ENCODE data around the gene RGMB.

DNA sequence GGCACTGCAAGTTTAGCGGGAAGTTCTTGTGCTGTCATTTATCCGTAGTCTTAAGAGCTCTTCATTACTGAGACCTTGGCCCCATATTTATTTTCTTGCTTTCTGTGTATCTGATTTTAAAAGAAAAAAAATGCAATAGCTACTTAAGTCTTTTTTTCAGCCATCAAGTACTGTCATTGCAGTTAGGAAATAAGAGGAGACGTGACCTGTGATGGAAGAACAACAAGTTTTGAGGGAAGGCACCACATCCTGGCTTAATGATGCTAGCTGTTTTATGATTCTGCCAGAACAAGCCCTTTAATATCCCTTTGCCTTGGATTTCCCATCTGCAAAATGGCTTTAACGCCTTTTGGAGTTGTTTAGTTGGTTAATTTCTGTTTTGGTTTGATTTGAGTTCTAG, 3.8 kb downstream of the RGMB start:
- TF ChIP-seq RCOR1 (IDR thresholded peaks at IDR 0.05; ENCODE audit: low read length), result no peak
- TF ChIP-seq, protein P1, sequence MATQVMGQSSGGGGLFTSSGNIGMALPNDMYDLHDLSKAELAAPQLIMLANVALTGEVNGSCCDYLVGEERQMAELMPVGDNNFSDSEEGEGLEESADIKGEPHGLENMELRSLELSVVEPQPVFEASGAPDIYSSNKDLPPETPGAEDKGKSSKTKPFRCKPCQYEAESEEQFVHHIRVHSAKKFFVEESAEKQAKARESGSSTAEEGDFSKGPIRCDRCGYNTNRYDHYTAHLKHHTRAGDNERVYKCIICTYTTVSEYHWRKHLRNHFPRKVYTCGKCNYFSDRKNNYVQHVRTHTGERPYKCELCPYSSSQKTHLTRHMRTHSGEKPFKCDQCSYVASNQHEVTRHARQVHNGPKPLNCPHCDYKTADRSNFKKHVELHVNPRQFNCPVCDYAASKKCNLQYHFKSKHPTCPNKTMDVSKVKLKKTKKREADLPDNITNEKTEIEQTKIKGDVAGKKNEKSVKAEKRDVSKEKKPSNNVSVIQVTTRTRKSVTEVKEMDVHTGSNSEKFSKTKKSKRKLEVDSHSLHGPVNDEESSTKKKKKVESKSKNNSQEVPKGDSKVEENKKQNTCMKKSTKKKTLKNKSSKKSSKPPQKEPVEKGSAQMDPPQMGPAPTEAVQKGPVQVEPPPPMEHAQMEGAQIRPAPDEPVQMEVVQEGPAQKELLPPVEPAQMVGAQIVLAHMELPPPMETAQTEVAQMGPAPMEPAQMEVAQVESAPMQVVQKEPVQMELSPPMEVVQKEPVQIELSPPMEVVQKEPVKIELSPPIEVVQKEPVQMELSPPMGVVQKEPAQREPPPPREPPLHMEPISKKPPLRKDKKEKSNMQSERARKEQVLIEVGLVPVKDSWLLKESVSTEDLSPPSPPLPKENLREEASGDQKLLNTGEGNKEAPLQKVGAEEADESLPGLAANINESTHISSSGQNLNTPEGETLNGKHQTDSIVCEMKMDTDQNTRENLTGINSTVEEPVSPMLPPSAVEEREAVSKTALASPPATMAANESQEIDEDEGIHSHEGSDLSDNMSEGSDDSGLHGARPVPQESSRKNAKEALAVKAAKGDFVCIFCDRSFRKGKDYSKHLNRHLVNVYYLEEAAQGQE (IDR thresholded peaks at IDR 0.05; ENCODE audit: low read depth, low read length), result no peak
- TF ChIP-seq, protein P2, sequence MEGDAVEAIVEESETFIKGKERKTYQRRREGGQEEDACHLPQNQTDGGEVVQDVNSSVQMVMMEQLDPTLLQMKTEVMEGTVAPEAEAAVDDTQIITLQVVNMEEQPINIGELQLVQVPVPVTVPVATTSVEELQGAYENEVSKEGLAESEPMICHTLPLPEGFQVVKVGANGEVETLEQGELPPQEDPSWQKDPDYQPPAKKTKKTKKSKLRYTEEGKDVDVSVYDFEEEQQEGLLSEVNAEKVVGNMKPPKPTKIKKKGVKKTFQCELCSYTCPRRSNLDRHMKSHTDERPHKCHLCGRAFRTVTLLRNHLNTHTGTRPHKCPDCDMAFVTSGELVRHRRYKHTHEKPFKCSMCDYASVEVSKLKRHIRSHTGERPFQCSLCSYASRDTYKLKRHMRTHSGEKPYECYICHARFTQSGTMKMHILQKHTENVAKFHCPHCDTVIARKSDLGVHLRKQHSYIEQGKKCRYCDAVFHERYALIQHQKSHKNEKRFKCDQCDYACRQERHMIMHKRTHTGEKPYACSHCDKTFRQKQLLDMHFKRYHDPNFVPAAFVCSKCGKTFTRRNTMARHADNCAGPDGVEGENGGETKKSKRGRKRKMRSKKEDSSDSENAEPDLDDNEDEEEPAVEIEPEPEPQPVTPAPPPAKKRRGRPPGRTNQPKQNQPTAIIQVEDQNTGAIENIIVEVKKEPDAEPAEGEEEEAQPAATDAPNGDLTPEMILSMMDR (IDR thresholded peaks at IDR 0.05), result no peak
- no peak for TF ChIP-seq JUND (IDR thresholded peaks at IDR 0.05)
- no peak for TF ChIP-seq POLR2AphosphoS5 (IDR thresholded peaks at IDR 0.05; ENCODE audit: low read depth, low read length)
- no peak for TF ChIP-seq CHD2 (IDR thresholded peaks at IDR 0.05; ENCODE audit: low read length, partially characterized antibody)
